ENCODE data around the gene CMSS1. TPM values are rescaled to one million over a fixed set of nuclear protein-coding genes. Genes with fewer than 3 reads are reported as not detected.

Gene CMSS1
- total RNA-seq, 2 experiments from 2014 or later: 95.6 to 97.2 TPM

DNA sequence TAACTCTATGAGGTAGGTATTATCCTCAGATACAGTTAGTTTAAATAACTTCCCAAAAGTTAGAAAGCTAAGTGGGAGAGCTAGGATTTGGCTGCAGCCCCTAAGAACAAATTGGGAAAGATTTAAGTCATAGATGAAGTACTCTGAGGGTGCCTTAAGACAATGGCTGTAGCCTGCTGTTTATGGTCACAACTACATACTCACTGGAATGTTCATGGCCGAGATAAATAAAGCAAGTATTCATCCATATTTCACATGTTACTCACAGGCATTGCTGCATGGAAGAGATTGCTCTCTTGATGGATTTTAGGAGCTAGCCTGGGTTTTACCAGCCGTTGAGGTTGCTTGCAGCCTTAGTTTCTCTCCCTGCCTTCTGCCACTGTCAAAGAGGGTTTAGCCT lies 145.0 kb downstream of the CMSS1 start:
- Mint-ChIP-seq H3K4me1 (ENCODE audit: low read depth) (peaks cover 4% of the 10 kb centered on the region), H3K27ac (no peak overlapping the region), H3K9me3 (no peaks in the 10 kb centered on the region), H3K36me3 (peaks cover 4% of the 10 kb centered on the region), H3K4me3 (no peak overlapping the region), H3K27me3 (no peaks in the 10 kb centered on the region)
- CTCF ChIA-PET: no interaction called here
- intact Hi-C loops (cut with micrococcal nuclease): no loop called here
- no peak for DNase-seq
- POLR2A ChIA-PET: no interaction called here

GRCh38 chr3:99965077-99965476 lies 147.4 kb downstream of the CMSS1 start:
- no peak overlapping the region for H3K4me3 Mint-ChIP-seq
- no peak for DNase-seq
- H3K4me1 Mint-ChIP-seq (ENCODE audit: low read depth): peaks cover 16% of the 10 kb centered on the region
- H3K9me3 Mint-ChIP-seq: no peaks in the 10 kb centered on the region
- no peak overlapping the region for H3K27ac Mint-ChIP-seq
- intact Hi-C loops (cut with micrococcal nuclease): no loop called here
- ChIA-PET CTCF (no interaction called here), POLR2A (no interaction called here)
- peaks cover 4% of the 10 kb centered on the region for H3K36me3 Mint-ChIP-seq
- no peaks in the 10 kb centered on the region for H3K27me3 Mint-ChIP-seq

- POLR2A ChIA-PET: no interaction called here
These were observed 148.2 kb downstream of the CMSS1 start for GRCh38 chr3:99965681-99966408.

GRCh38 chr3:99966662-99967416 lies 149.2 kb downstream of the CMSS1 start:
- Mint-ChIP-seq H3K4me3 (no peak overlapping the region), H3K36me3 (peaks cover 4% of the 10 kb centered on the region), H3K4me1 (ENCODE audit: low read depth) (peaks cover 17% of the 10 kb centered on the region), H3K27ac (no peak overlapping the region), H3K9me3 (no peaks in the 10 kb centered on the region), H3K27me3 (no peaks in the 10 kb centered on the region)
- intact Hi-C loops (cut with micrococcal nuclease): no loop called here
- no peak for DNase-seq
- ChIA-PET POLR2A (no interaction called here), CTCF (no interaction called here)

More at GRCh38 chr3:99965681-99966408, 148.2 kb downstream of the CMSS1 start:
- Mint-ChIP-seq H3K27ac (no peak overlapping the region), H3K27me3 (no peaks in the 10 kb centered on the region), H3K36me3 (peaks cover 4% of the 10 kb centered on the region), H3K4me3 (no peak overlapping the region), H3K9me3 (no peaks in the 10 kb centered on the region), H3K4me1 (ENCODE audit: low read depth) (peaks cover 17% of the 10 kb centered on the region)
- intact Hi-C loops (cut with micrococcal nuclease): no loop called here
- CTCF ChIA-PET: no interaction called here
- no peak for DNase-seq

DNA sequence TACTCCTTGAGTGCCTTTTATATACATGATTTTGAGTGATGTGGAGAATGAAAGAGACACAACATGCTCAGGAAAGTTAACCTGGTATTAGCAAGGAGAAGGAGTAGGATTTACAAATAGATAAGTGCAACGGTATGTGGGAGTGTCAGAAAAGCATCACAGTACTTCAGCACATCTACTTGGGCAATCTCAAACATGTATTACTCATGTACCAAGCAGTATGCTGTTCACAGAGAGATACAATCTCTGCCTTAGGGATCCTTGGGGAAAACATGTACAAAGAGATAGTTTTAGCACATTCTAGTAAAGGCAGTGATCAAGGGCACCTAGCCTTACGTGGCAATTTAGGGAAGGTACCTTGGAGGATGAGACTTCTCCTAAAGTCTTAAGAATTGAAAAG lies 150.1 kb downstream of the CMSS1 start:
- Mint-ChIP-seq H3K4me1 (ENCODE audit: low read depth) (peaks cover 17% of the 10 kb centered on the region), H3K27me3 (no peaks in the 10 kb centered on the region), H3K4me3 (no peak overlapping the region), H3K9me3 (no peaks in the 10 kb centered on the region), H3K27ac (no peak overlapping the region), H3K36me3 (no peaks in the 10 kb centered on the region)
- no peak for DNase-seq
- ChIA-PET CTCF (no interaction called here), POLR2A (no interaction called here)
- intact Hi-C loops (cut with micrococcal nuclease): no loop called here

- DNase-seq: no peak
- Mint-ChIP-seq H3K27ac (no peak overlapping the region), H3K27me3 (no peaks in the 10 kb centered on the region), H3K4me3 (no peak overlapping the region), H3K36me3 (no peaks in the 10 kb centered on the region), H3K4me1 (ENCODE audit: low read depth) (peaks cover 17% of the 10 kb centered on the region), H3K9me3 (no peaks in the 10 kb centered on the region)
- CTCF ChIA-PET: no interaction called here
- intact Hi-C loops (cut with micrococcal nuclease): no loop called here
- POLR2A ChIA-PET: interaction anchor here (0.8 kb wide), 1 partner anchor 52 kb away, joined by 3 read pairs; no protein-coding TSS in a partner anchor
These were observed 151.5 kb downstream of the CMSS1 start for GRCh38 chr3:99969136-99969535.

- POLR2A ChIA-PET: no interaction called here
- intact Hi-C loops (cut with micrococcal nuclease): no loop called here
- peaks cover 2% of the 10 kb centered on the region for H3K36me3 Mint-ChIP-seq
- no peaks in the 10 kb centered on the region for H3K9me3 Mint-ChIP-seq
- no peak overlapping the region for H3K4me3 Mint-ChIP-seq
- no peak overlapping the region for H3K27ac Mint-ChIP-seq
- peaks cover 15% of the 10 kb centered on the region for H3K4me1 Mint-ChIP-seq (ENCODE audit: low read depth)
- no peak for DNase-seq
- no peaks in the 10 kb centered on the region for H3K27me3 Mint-ChIP-seq
- CTCF ChIA-PET: no interaction called here
These were observed 152.5 kb downstream of the CMSS1 start for GRCh38 chr3:99970198-99970597.

GRCh38 chr3:99971761-99972160 lies 154.1 kb downstream of the CMSS1 start:
- no peak for DNase-seq
- Mint-ChIP-seq H3K36me3 (peaks cover 2% of the 10 kb centered on the region), H3K27me3 (no peaks in the 10 kb centered on the region), H3K9me3 (no peaks in the 10 kb centered on the region), H3K27ac (no peak overlapping the region), H3K4me3 (no peak overlapping the region), H3K4me1 (ENCODE audit: low read depth) (peaks cover 13% of the 10 kb centered on the region)
- ChIA-PET CTCF (no interaction called here), POLR2A (no interaction called here)
- intact Hi-C loops (cut with micrococcal nuclease): no loop called here

DNA sequence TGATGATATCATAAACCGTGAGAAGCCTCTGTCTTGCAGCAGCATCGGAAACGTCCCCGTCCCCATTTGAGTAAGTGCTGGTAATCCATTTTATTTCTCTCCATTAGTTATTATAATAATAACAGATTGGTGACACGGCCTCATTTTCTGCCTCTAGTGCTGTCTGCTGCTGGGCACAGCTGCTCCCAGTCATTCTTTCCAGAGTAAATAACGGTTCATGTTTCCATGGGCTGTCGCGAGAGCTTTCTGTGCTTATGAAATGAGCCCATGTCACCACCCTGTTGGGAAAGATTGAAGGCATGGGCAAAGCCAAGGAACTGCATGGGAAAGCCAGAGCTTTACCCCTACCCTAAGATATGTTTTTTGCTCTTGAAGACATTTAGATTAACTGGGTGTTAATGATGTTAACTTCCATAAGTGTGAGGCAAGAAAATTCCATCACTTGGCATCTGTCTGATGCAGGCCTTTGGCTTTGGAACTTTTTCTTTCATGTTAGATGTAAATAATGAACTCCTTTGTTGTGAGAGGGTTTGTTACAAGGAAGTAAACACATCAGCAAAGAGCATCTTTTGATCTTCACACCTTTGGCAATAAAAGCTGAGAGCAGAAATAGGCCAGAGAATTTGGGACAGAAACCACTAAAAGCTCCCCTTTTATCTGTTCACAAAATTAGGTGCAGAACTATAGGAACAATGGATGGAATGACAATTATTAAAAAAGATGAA lies 154.9 kb downstream of the CMSS1 start:
- POLR2A ChIA-PET: no interaction called here
- no peak overlapping the region for H3K4me3 Mint-ChIP-seq
- intact Hi-C loops (cut with micrococcal nuclease): no loop called here
- H3K4me1 Mint-ChIP-seq (ENCODE audit: low read depth): peaks cover 13% of the 10 kb centered on the region
- H3K27me3 Mint-ChIP-seq: no peaks in the 10 kb centered on the region
- H3K36me3 Mint-ChIP-seq: peaks cover 4% of the 10 kb centered on the region
- no peak overlapping the region for H3K27ac Mint-ChIP-seq
- CTCF ChIA-PET: no interaction called here
- DNase-seq: no peak
- H3K9me3 Mint-ChIP-seq: no peaks in the 10 kb centered on the region

- no peak overlapping the region for H3K27ac Mint-ChIP-seq
- H3K27me3 Mint-ChIP-seq: no peaks in the 10 kb centered on the region
- no peaks in the 10 kb centered on the region for H3K9me3 Mint-ChIP-seq
- peaks cover 2% of the 10 kb centered on the region for H3K4me1 Mint-ChIP-seq (ENCODE audit: low read depth)
- CTCF ChIA-PET: no interaction called here
- intact Hi-C loops (cut with micrococcal nuclease): no loop called here
- no peak overlapping the region for H3K4me3 Mint-ChIP-seq
- POLR2A ChIA-PET: no interaction called here
- peaks cover 4% of the 10 kb centered on the region for H3K36me3 Mint-ChIP-seq
- DNase-seq: no peak
These were observed 157.3 kb downstream of the CMSS1 start for GRCh38 chr3:99974989-99975388.

DNA sequence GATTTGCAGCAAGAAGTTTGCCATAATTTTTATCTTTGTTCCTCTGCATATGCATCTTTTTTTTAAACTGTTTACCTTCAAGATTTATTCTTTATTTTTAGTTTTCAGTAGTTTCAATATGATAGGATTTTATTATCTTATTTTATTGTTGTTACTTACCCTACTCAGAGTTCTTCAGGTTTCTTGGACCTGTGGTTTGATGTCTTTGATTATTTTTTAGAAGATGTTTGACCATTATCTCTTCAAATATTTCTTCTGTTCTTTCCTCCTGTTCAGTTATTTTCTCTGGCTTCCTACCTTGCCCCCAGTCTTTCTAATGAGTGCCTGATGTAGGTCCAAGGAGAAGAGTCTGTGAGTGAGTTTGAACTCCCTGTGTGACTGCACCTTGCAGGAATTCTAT lies 158.9 kb downstream of the CMSS1 start:
- ChIA-PET POLR2A (no interaction called here), CTCF (no interaction called here)
- DNase-seq: no peak
- Mint-ChIP-seq H3K36me3 (peaks cover 4% of the 10 kb centered on the region), H3K27me3 (no peaks in the 10 kb centered on the region), H3K4me3 (no peak overlapping the region), H3K9me3 (no peaks in the 10 kb centered on the region), H3K4me1 (ENCODE audit: low read depth) (no peaks in the 10 kb centered on the region), H3K27ac (no peak overlapping the region)
- intact Hi-C loops (cut with micrococcal nuclease): no loop called here

- intact Hi-C loops (cut with micrococcal nuclease): no loop called here
- ChIA-PET CTCF (no interaction called here), POLR2A (no interaction called here)
- H3K36me3 Mint-ChIP-seq: peaks cover 4% of the 10 kb centered on the region
- no peak overlapping the region for H3K4me3 Mint-ChIP-seq
- no peaks in the 10 kb centered on the region for H3K27me3 Mint-ChIP-seq
- H3K9me3 Mint-ChIP-seq: no peaks in the 10 kb centered on the region
- H3K27ac Mint-ChIP-seq: no peak overlapping the region
- no peaks in the 10 kb centered on the region for H3K4me1 Mint-ChIP-seq (ENCODE audit: low read depth)
- DNase-seq: no peak
These were observed 160.6 kb downstream of the CMSS1 start for GRCh38 chr3:99978221-99978620.
